Panc1 (cell line): ENCODE results near the gene ASPSCR1. TPM values are rescaled to one million over a fixed set of nuclear protein-coding genes. Genes with fewer than 3 reads are reported as not detected.

Source experiments
- ATAC-seq: fragments of 200-7000 bp; cut with Tn5 transposase; 2 replicates; pipeline ENCODE4 v1.9.1; 2020; ENCODE audit warnings: mild to moderate bottlenecking, moderate library complexity
- BruUV-seq: library from RNA; stranded (reverse); fragments of 400-500 nt; replicated peaks from 2 replicates; lab custom pipeline; 2021; lab: Mats Ljungman, UMichigan
- CTCF ChIA-PET: fragments of 300-600 bp; sonication (Branson Sonifier 250); formaldehyde crosslinking; loops from one replicate; lab custom pipeline; 2022; ENCODE audit warnings: antibody characterized with exemption; lab: Charles Lee
- POLR2A ChIA-PET: fragments of 300-600 bp; sonication (Branson Sonifier 250); formaldehyde crosslinking; loops from one replicate; lab custom pipeline; 2022; ENCODE audit warnings: antibody characterized with exemption; lab: Charles Lee
- DNase-seq: peaks from one replicate; pipeline ENCODE4 v3.0.0-alpha.2; 2010; ENCODE audit warnings: low read depth, low spot score
- H3K27ac ChIP-seq: 2 replicates; pipeline ENCODE4 v1.5.1; 2011; ENCODE audit warnings: mild to moderate bottlenecking, low read length, inconsistent platforms
- H3K27me3 ChIP-seq: fragments of 200-500 bp; sonication (Bioruptor generic); 2 replicates; pipeline ENCODE4 v1.6.0; 2014; ENCODE audit warnings: low read length, inconsistent platforms; ENCODE audit not compliant: control insufficient read depth, insufficient read depth
- H3K36me3 ChIP-seq: fragments of 200-500 bp; sonication (Bioruptor generic); 2 replicates; pipeline ENCODE4 v1.5.1; 2014; ENCODE audit warnings: inconsistent platforms, mild to moderate bottlenecking, low read length, moderate library complexity; ENCODE audit not compliant: control insufficient read depth, insufficient read depth
- H3K4me1 ChIP-seq: 2 replicates; pipeline ENCODE4 v1.5.1; 2011; ENCODE audit warnings: inconsistent platforms, mild to moderate bottlenecking, low read length, moderate library complexity; ENCODE audit not compliant: control insufficient read depth, insufficient read depth
- H3K4me3 ChIP-seq, 2 experiments: 2 replicates each; pipeline ENCODE4 v1.5.1; 2011 to 2012; ENCODE audit warnings: low read depth in 2 of 2, low read length in 2 of 2, mild to moderate bottlenecking in 2 of 2, inconsistent platforms in 1 of 2, moderate library complexity in 1 of 2
- H3K9me3 ChIP-seq: fragments of 200-500 bp; sonication (Bioruptor generic); 2 replicates; pipeline ENCODE4 v1.5.1; 2014; ENCODE audit warnings: low read depth, mild to moderate bottlenecking, inconsistent platforms, low read length, moderate library complexity; ENCODE audit not compliant: control insufficient read depth, insufficient read depth
- CTCF ChIP-seq: fragments of 450-650 bp; IDR thresholded peaks from 2 replicates; pipeline ENCODE4 v1.5.1; 2017; ENCODE audit warnings: mild to moderate bottlenecking
- POLR2AphosphoS5 ChIP-seq: IDR thresholded peaks from 2 replicates; pipeline ENCODE4 v1.6.1; 2012; ENCODE audit warnings: mild to moderate bottlenecking, low read depth, low read length, moderate library complexity
- SIN3A ChIP-seq: IDR thresholded peaks from 2 replicates; pipeline ENCODE4 v1.6.1; 2012; ENCODE audit warnings: low read depth, mild to moderate bottlenecking, low read length, moderate library complexity, borderline replicate concordance; ENCODE audit not compliant: insufficient read depth
- TCF7L2 ChIP-seq: IDR thresholded peaks from 2 replicates; pipeline ENCODE4 v1.6.1; 2011; ENCODE audit warnings: mild to moderate bottlenecking, low read depth, low read length, inconsistent platforms
- in situ Hi-C: cut with HindIII; loops from 2 replicates; pipeline ENCODE4 v1.10.0; 2016; ENCODE audit warnings: low sequenced_read_pairs, low pct_unique_long_range_greater_than_20kb
- intact Hi-C: fragments of 100-400 bp; cut with micrococcal nuclease; formaldehyde crosslinking; loops from one replicate; pipeline ENCODE4 v1.10.0; 2022; ENCODE audit not compliant: unreplicated experiment
- total RNA-seq: library from RNA; stranded (reverse); gene quantifications from one replicate; pipeline ENCODE4 v1.2.1, GENCODE V29; 2021; ENCODE audit not compliant: unreplicated experiment
- TF ChIP-seq, protein P1 (sequence below), 2 experiments: IDR thresholded peaks; 2 replicates each; pipeline ENCODE4 v1.6.1; 2011 to 2012; ENCODE audit warnings: low read depth in 2 of 2, control low read depth in 1 of 2, low read length in 1 of 2, mild to moderate bottlenecking in 1 of 2, moderate library complexity in 1 of 2; ENCODE audit not compliant: insufficient read depth in 1 of 2

The ASPSCR1 gene
- total RNA-seq, 1 experiment from 2014 or later, result 64.7 TPM

GRCh38 chr17:82008941-82009405 lies 31.5 kb downstream of the ASPSCR1 start:
- no TSS peak for BruUV-seq
- ChIA-PET POLR2A (interaction anchor here (0.7 kb wide), 1 partner anchor 30 kb away, joined by 4 read pairs; no protein-coding TSS in a partner anchor), CTCF (interaction anchor here (0.6 kb wide), 1 partner anchor 213 kb away, joined by 3 read pairs; no protein-coding TSS in a partner anchor)
- H3K27me3 ChIP-seq, result no peaks in the 10 kb centered on the region
- intact Hi-C loops (no loop called here), in situ Hi-C loops (no loop called here)
- DNase-seq (no peak), ATAC-seq (no peak)
- H3K36me3 ChIP-seq, result no peaks in the 10 kb centered on the region
- no peaks in the 10 kb centered on the region for H3K9me3 ChIP-seq
- no peak overlapping the region for H3K27ac ChIP-seq
- H3K4me3 ChIP-seq, result no peak overlapping the region
- H3K4me1 ChIP-seq, result peaks cover 38% of the 10 kb centered on the region
- TF ChIP-seq CTCF (no peak), TCF7L2 (no peak), POLR2AphosphoS5 (no peak), SIN3A (no peak)
- TF ChIP-seq, protein P1, sequence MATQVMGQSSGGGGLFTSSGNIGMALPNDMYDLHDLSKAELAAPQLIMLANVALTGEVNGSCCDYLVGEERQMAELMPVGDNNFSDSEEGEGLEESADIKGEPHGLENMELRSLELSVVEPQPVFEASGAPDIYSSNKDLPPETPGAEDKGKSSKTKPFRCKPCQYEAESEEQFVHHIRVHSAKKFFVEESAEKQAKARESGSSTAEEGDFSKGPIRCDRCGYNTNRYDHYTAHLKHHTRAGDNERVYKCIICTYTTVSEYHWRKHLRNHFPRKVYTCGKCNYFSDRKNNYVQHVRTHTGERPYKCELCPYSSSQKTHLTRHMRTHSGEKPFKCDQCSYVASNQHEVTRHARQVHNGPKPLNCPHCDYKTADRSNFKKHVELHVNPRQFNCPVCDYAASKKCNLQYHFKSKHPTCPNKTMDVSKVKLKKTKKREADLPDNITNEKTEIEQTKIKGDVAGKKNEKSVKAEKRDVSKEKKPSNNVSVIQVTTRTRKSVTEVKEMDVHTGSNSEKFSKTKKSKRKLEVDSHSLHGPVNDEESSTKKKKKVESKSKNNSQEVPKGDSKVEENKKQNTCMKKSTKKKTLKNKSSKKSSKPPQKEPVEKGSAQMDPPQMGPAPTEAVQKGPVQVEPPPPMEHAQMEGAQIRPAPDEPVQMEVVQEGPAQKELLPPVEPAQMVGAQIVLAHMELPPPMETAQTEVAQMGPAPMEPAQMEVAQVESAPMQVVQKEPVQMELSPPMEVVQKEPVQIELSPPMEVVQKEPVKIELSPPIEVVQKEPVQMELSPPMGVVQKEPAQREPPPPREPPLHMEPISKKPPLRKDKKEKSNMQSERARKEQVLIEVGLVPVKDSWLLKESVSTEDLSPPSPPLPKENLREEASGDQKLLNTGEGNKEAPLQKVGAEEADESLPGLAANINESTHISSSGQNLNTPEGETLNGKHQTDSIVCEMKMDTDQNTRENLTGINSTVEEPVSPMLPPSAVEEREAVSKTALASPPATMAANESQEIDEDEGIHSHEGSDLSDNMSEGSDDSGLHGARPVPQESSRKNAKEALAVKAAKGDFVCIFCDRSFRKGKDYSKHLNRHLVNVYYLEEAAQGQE (IDR thresholded peaks at IDR 0.05; ENCODE audit: insufficient read depth in 1 of 2, low read depth in 2 of 2, low read length in 1 of 2), result no peak

DNA sequence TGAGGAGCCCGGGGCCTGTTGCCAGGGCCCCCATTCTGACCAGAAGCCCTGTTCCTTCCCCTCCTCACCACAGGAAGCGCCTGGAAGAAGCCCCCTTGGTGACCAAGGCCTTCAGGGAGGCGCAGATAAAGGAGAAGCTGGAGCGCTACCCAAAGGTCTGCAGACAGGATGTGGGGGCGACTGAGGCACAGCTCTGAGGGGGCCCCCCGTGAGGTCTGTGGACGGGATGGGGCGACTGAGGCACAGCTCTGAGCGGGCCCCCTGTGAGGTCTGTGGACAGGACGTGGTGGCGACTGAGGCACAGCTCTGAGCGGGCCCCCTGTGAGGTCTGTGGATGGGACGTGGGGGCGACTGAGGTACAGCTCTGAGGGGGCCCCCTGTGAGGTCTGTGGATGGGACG lies 32.0 kb downstream of the ASPSCR1 start:
- intact Hi-C loops, result no loop called here
- no peak for DNase-seq
- no peaks in the 10 kb centered on the region for H3K9me3 ChIP-seq
- POLR2A ChIA-PET, result interaction anchor here (0.7 kb wide), 1 partner anchor 31 kb away, joined by 4 read pairs; no protein-coding TSS in a partner anchor
- no peak overlapping the region for H3K4me3 ChIP-seq
- H3K27ac ChIP-seq, result no peak overlapping the region
- no peaks in the 10 kb centered on the region for H3K27me3 ChIP-seq
- TF ChIP-seq SIN3A, result no peak
- no peak for TF ChIP-seq TCF7L2
- TF ChIP-seq CTCF, result no peak
- TF ChIP-seq, protein P1 (IDR thresholded peaks at IDR 0.05; ENCODE audit: insufficient read depth in 1 of 2, low read depth in 2 of 2, low read length in 1 of 2), result no peak
- TF ChIP-seq POLR2AphosphoS5, result no peak
- no TSS peak for BruUV-seq
- H3K36me3 ChIP-seq, result no peaks in the 10 kb centered on the region
- ATAC-seq, result no peak
- CTCF ChIA-PET, result no interaction called here
- in situ Hi-C loops, result no loop called here
- peaks cover 34% of the 10 kb centered on the region for H3K4me1 ChIP-seq
